Activated effector memory CD4-positive, alpha-beta T cell treated with anti-CD3 and anti-CD28 coated beads, Interleukin-2, amount 50 U/mL, for 16 hours (primary cell): ENCODE measurements around the gene CCNJL.
"Not testable (repeated sequence)": the region's sequence is repeated elsewhere in the genome, so short reads cannot be mapped to it uniquely, and the experiment has no call there.

Experiments
- DNase-seq: peaks from one replicate; pipeline ENCODE4 v3.0.0-alpha.2; 2020

The CCNJL gene

DNA sequence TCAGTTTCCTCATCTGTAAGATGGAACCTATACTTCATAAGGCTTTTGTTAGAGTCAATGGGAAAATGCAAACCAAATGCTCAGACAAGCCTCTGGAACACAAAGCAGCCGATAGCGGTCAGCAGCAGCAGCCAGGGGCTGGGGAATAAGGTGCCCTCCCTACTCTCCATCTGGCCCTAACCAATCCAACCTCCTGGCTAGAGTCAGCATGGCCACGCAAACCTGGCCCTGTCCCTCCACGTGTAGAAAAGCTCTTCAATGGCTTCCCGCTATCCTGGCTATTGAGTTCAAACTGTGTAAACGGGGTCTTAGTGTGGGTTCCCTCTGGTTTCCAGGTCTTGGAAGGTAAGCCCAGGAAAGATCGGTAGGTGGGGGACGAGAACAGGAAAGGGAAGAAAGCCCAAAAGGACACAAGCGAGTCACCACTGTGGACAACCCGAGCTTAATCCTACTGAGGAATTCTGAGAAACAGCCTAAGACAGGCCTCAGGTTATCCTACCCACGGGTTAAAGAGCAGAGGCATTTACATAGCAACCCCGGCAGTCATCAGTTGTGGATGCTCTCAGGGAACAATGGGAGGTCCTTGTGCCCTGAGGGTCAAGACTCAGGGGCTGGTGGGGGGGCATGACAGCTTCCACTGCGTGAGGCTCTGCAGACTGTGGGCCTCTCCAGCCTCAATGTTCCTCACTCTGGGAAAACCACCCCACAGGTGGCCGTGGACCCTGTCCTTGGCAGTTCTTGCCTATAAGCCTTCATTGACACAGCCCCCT lies 52.2 kb downstream of the CCNJL start:
- no peak for DNase-seq

DNA sequence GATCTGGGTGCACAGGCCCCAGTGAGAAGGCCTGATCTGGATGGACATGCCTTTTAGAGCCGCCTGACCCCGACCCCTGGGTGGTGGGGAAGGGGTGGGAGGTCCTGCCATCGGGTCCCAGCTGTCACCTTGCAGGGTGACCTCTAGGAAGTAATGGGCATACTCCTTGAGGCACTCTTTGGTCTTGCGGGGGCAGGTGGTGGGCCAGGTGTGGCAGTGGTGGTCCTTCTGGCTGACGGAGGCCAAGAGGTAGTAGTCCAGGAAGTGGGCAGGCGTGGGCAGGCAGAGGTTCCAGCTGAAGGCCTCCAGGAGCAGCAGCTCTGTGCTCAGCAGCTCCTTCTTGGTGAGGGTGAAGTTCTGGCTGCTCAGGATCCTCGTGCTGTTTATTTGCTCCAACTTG lies 53.0 kb downstream of the CCNJL start:
- no peak for DNase-seq

DNA sequence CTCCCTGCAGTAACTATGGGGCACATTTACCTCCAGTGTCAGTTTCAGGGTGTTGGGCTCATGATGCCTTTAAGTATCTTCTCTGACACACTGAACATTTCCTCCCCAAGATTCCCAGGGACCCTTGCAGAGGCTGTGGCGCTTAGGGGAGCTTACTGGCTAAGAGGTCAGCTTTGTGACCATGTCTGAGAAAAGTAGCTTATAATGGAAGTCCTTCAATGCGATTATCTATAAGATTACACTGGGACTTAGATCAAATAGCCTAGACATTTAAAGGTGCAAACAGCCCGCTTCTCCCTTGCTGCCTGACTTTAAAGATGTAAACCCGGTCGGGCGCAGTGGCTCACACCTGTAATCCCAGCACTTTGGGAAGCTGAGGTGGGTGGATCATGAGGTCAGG lies 57.7 kb downstream of the CCNJL start:
- no peak for DNase-seq

DNA sequence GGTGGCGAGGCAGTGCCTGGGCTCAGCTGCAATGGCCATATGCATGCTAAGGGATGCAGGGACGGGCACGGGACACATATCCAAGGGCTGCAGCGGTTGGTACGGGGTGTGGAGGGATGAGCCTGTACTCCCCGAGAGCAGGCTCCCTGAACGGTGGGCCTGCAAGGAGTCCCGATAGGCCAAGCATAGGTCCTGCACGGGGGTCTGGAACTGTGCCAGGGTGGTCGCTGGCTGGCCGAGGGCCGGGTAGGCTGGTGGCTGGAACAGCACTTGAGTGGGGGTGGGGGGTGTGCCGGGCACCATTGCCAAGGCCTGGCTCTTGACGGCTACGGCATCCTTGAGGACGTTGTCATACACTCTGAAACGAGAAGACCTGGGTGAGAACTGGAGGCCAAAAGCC lies 58.9 kb downstream of the CCNJL start:
- DNase-seq, result no peak

DNA sequence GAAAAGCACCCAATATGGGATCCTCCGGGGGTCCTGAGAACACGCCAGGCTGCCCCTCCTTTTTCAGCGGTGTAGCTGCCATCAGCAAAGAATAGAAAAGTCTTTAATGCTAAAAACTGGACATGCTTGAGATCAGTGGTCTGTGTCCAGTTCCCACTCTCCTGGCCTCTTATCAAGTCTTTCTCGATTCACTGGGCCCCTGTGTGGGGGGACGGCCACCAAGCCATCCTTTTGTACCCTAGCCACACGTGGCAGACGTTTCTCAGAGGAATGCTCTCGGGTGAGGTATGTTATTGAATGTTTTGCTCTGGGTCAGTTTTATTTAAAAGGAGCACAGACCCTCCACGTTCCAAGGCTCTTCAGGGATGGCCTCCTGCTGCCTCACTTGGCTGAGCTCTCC lies 59.4 kb downstream of the CCNJL start:
- no peak for DNase-seq

GRCh38 chr5:160251406-160252155 lies 60.8 kb downstream of the CCNJL start:
- no peak for DNase-seq

DNA sequence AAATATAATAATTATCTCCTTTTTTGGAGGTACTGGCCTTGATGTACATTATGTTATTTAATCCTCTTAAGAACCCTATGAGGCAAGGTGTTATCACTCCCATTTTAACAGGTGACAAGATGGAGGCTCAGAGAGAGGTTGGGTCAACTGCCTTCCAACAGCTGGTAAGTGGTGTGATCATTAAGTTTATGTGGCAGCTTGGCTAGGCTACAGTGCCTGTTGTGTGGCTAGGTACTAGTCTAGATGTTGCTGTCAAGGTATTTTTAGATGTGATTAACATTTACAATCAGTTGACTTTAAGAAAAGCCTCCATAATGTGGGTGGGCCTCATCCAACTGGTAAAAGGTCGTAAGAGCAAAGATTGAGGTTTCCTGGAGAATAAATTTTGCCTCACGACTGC lies 61.5 kb downstream of the CCNJL start:
- DNase-seq, result no peak

GRCh38 chr5:160250226-160250625 lies 62.1 kb downstream of the CCNJL start:
- no peak for DNase-seq

DNA sequence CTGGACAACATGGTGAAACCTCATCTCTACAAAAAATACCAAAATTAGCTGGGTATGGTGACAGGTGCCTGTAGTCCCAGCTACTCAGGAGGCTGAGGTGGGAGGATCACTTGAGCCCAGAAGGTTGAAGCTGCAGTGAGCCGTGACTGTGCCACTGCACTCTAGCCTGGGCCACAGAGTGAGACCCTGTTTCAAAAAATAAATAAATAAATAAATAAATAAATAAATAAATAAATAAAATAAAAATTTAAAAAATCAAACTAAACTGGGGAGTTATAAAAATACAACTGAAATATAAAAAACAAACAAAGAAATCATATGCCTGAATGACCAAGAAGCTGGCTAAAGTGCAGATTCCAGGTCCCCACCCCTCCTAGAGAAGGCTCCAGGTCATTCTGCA lies 62.8 kb downstream of the CCNJL start:
- DNase-seq, result not testable (repeated sequence)

DNA sequence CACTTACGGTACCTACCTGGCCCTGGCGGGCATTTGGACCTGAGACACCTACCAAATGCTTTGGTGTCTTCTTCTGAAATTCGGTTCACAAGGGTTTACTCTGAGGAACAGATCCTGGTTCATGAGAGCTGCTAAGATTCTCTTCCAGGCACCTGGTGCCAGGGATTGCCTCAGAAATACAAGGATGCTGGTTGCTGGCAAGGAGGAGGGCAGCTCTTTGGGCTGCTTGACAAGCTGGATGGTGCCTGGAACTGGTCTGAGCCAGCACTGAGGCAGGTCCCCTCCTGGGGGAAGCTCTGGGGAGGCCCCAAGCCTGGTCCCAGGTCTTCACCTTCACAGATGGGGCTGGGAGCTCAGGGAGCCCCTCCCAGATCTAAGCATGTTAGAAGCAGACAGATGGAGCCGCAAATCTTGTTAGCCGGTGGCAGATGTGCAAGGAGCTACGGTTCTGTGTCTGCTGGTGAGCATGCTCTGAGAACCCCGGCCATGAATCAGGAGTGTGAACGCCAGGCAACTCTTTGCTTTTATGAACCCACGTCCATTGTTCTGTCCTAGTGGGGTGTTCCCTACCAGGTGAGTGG lies 66.8 kb downstream of the CCNJL start:
- no peak for DNase-seq

GRCh38 chr5:160242145-160242544 lies 70.2 kb downstream of the CCNJL start:
- DNase-seq, result no peak

DNA sequence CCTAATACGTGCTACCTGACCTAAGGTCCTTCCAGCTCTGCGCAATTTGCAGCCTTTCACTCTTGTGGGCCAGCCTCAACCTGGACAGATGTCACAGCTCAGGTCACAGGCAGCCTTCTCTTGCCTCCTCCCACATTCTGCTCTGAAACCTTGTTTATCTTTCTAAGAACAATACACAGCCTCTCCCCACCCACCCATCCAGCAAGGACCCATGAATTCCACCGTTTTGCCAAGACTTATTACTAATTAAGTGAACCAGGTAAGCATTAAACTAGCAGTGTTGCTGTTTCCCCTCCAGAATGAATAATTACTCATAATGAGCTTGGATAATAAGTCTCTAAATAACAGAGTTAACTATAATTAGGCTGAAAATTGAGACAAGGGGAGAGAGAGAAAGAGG lies 72.0 kb downstream of the CCNJL start:
- no peak for DNase-seq

DNA sequence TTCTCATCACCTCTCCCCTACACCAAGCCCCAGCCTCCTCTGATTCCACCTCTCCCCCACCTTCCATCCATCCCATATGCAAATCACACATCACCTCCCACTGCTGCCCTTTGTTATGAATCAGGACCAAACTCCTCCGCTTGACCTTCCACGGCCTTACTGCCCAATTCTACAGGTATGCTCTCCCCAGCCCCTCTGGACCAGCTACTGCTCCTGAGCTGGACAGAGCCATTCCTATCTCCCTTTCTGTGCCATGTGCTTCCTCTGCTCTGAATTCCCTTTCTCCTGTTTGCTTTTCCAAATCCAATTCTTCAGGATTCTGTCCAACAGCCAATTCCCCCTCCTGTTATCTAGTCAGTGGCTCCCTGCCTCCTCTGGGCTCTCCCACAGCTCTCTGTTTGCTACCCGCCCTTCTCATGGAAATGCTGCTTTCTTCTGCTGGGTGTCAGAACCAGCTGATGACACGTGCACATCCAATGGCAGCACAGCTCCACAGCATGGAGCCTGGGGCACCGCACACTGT lies 74.7 kb downstream of the CCNJL start:
- DNase-seq, result no peak

DNA sequence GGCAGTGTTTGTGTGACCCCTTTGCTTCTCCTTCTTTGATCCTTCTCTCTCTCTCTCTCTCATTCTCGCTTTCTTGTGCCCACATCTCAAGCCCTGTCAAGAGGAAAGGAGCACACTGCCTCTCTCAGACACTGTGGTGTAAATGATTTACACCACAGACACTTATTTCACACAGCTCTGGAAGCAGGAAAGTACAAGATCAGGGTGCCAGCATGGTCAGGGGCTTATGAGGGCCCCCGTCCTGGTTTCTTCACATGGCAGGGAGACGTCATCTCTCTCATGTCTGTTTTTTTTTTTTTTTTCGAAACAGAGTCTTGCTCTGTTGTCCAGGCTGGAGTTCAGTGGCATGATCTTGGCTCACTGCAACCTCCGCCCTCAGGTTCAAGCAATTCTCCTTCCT lies 76.6 kb downstream of the CCNJL start:
- no peak for DNase-seq

- no peak for DNase-seq
These were observed 79.1 kb downstream of the CCNJL start for GRCh38 chr5:160233215-160233614.

DNA sequence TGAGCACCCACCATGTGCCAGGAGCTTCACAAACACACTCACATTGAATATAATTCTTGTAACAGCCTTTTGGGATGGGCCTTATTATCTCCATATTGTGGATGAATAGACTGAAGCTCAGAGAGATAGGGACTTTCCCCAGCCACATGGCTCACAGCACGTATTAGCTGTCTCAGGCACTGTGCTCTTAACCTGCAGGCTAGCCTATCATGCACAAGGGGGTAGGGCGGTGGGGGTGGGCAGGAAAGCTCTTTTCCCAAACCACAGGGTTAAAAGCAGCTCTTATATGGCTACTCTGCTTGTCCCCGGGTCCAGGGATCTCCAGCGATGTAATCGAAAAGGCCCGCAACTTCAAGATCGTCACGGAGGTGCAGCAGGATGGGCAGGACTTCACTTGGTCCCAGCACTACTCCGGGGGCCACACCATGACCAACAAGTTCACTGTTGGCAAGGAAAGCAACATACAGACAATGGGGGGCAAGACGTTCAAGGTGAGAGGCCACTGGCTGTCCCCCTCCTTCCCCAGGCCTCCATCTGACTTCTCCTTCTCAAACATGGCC lies 80.5 kb downstream of the CCNJL start:
- DNase-seq, result no peak

GRCh38 chr5:160230686-160231527 lies 81.5 kb downstream of the CCNJL start:
- no peak for DNase-seq

- no peak for DNase-seq
These were observed 83.1 kb downstream of the CCNJL start, which contains the start of gene FABP6 for GRCh38 chr5:160229190-160229742. TSS of gene FABP6 (plus strand) at chr5:160229506. CDS start at chr5:160229558, 52 bp downstream.

GRCh38 chr5:160227012-160227411 lies 85.4 kb downstream of the CCNJL start:
- no peak for DNase-seq

GRCh38 chr5:160221082-160221481 lies 91.3 kb downstream of the CCNJL start:
- no peak for DNase-seq

GRCh38 chr5:160219356-160219755 lies 93.0 kb downstream of the CCNJL start:
- DNase-seq, result no peak

DNA sequence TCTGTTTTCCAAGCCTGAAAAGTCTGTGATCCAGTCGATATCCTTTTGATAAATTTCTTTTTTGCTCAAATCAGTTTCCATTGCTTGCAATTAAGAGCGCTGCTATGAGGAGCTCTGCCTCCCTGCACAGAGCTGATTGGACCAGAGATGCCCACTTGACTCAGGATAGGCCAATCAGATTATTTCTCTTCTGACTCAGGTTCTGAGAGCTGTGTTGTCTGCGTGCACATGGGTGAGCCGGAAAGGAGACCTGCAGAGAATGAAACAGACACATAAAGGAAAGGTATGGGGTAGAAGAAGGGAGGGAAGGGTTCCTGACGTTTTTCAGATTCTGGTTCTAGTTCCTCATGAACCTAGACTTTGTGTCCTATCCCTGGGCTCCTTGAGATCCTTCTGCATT lies 98.8 kb downstream of the CCNJL start:
- DNase-seq, result no peak
